Activated effector memory CD4-positive, alpha-beta T cell treated with Interleukin-2 at 50 U/mL for 16 hours (primary cell): ENCODE results near the gene MAP2K5.

ENCODE experiments used
- DNase-seq: peaks from one replicate; pipeline ENCODE4 v3.0.0-alpha.2; 2020

Gene MAP2K5

DNA sequence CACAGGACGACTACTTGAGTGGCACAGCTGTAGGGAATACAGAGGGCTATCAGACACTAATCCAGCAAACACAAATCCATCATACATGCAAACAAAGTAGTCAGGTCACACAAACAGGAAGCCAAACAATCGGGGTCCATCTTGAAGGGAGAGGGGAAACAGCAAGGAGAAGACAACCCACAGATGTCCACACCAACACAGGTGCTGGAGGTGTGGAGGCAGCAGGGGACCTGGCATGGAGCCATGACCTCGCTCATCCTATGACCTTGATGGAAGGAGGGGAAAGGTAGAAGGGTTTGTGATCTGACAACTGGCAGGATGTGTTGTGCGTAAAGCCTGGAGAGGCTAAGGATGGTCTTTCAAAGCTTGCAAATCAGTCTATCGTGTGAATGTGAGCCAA is 242.9 kb downstream of the MAP2K5 start:
- DNase-seq = no peak

DNA sequence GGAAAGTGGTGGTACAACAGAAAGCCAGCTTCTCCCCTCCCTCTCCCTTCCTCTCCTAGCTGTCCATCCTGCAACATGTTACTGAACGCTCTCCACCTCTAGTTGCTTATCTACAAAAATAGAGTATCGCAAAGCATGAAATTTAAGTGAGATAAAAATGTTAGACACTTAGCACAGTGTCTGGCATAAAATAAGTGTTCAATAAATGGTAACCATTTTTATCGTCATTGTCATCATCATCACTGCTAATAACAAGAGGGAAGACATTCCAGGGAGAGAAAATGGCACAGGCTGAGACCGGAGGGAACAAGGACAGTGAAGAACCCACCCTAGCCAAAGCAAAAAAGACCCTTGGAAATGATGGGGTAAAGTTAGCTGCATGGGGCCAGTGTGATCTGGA is 244.1 kb downstream of the MAP2K5 start:
- no peak for DNase-seq

DNA sequence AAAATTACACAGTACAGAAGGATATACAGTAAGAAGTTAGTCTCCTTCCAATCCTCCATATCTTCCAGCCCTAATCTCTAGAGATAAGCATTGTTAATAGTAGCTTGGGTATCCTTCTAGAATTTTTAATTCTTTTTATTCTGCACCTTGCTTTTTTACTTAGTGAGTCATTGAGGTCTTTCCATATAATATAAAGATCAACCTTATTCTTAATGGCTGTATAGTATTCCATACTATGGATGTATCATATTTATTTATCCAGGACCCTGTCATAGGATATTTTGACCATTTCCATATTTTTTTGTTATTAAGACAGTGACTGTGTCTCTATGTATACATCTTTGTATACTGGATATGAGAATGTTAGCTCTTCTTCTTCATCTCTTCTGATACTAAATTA is 246.5 kb downstream of the MAP2K5 start:
- no peak for DNase-seq

DNA sequence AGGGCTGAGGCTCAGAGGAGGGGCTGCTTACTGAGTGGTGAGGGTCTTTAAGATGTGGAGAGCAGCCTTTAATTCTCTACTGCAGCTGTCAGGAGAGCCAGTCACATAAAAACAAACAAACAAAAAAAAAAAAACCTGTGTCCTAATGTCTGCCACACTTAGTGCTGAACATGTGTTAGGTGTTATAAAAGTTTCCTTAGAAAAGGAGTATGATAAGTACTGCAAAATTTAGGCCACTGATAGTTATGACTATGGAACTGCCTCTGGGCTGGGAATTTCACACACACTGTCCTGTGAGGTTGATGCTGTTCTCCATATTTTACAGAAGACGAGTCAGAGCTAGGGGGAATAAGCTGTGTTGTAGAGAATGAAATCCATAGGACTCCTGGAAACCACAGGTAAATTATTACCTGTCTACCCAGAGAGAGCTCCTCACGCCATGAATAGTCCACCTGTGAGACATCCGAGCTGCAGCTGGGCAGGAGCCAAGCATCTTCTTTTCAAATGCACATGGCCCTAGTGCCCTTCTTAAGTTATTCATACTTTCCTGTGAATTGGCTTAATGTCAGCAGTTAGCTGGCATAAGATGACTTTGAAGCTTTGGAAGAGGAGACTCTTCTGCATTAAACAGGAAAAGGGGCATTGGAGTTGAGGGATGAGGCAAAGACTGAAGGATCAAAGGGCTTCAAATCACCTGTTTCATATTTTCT is 248.3 kb downstream of the MAP2K5 start:
- DNase-seq = no peak

DNA sequence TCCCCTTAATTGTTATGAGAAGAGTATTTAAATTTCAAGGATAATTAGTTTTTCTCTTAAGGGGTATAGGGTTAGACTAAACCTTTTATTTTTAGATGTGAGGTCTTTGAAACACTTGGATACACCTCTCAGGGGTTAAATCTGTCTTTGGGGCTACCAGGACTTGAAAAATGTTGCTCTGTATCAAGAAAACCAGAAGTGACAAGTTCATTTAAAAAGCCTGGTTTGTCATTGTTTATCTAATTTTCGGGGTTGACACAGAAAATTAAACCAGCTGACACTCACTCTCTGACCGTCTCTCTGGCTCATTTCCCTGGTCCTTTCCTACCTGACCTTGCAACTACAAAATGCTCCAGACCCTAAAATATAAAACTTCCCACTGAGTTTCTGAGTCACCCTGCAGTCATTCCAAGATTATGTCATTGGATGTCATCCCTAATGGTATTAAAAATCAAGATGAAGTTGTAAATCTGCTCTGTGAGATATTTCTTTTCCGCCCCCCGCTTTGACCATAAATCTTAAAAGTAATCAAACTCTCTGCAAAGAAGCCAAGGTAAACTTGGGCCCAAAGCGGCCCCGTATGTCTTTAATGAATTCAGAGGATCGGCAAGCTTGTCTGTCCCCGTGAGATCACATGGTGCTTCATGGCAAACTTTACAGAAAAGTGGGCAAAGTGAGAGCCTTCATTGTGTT is 249.9 kb downstream of the MAP2K5 start:
- no peak for DNase-seq

DNA sequence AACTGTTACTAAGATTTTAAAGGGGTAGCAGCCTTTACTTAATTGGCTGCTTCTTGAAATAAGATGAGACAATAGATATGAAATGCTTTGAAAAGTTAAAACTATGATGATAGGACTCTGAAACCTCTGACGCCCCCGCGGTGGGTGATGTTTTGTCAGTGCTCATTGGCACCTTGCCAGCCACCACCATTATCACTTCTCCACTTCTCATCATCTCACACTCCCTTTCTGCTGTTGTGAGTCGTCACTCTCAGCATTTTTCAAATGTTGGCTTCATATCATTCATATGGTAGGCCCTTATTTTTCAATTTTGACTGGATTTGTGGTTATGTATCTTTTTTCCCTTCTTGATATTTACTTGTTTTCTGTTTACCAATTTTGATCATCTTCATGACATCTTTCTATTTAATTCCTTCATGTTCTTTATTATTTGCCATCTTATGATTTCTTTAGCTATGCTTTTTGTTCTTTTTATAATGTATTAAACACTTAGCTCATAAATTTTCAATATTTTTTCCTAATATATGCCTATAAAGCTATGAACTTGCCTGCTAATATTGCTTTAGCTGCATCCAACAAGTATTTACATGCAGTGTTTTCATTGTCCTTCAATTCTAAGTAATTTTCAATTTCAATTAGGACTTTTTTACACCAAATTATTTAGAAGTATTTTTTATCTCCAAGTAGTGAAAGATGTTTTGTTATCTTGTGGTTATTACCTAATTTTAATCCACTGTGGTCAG is 252.5 kb downstream of the MAP2K5 start:
- DNase-seq = no peak

DNA sequence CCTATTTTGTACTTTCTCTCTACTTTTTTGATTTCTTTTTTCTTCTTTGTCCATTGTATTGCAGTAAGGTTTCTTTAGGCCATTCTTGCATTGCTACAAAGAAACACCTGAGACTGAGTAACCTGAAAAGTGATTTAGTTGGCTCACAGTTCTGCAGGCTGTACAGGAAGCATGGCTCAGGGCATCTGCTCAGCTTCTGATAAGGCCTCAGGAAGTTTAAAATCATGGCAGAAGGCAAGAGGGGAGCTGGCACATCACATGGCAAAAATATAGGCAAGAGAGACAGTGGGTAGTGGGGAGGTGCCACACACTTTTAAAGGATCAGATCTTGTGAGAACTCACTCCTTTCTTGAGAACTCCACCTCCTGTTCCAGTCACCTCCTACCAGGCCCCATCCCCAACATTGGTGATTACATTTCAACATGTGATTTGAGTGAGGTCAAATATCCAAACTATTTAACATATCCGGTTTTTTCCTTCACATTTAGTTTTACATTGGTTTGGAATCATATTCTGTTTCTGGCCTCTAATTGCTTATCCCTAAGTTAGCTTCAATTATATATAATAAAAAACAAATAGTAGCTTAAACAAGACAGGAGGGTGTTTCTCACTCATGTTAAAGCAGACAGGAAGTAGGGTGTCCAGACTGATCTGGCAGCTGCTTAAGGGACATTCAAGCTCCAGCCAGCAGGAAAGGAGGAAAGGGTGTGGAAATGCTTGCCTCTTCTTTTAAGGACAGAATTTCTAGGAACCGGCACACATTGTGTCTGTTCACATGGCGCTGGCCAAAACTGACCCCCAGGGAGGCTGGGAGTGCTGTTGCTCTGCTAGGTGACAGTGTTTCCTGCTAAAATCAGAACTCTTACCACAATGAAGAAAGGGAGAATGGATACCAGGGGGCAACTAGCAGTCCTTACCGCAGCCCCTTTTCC is 254.0 kb downstream of the MAP2K5 start:
- DNase-seq = no peak

DNA sequence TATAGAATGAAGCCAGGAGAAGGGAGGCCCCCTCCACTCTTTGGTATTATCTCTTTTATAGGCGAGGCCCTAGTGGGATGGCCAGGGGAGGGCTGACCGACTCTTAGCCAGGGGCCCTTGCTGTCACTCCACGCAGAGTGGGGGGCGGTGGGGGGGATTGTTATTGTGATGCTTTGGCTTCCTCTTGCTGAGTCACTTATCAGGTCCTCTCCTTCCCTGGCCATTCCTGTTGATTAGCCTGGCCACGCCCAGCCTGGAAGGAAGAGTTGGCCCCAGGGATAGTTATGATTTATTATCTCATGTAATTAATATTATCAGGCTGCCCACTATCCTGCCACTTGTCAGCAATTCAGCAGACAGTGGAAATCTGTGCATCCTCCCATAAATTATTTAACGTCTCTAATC is 257.3 kb downstream of the MAP2K5 start:
- DNase-seq = no peak

DNA sequence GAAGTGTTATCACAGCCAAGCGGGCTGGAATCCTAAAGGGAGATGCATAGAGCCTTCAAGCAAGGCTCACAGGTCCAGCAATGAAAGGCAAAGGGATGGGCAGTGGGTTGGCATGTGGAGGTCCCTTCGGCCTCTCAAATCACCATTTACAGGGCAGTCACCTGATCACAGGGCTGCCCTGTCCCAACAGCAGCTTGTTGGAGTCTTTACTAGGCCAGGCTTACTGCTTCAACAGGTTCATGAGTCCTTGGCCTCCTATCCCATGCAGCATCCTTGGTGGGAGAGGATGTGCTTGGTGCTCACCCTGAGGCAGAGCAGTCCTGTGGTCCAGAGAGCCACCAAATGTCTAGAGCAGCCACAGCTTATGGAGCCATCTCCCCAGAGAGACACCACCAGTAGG is 258.6 kb downstream of the MAP2K5 start:
- no peak for DNase-seq

DNA sequence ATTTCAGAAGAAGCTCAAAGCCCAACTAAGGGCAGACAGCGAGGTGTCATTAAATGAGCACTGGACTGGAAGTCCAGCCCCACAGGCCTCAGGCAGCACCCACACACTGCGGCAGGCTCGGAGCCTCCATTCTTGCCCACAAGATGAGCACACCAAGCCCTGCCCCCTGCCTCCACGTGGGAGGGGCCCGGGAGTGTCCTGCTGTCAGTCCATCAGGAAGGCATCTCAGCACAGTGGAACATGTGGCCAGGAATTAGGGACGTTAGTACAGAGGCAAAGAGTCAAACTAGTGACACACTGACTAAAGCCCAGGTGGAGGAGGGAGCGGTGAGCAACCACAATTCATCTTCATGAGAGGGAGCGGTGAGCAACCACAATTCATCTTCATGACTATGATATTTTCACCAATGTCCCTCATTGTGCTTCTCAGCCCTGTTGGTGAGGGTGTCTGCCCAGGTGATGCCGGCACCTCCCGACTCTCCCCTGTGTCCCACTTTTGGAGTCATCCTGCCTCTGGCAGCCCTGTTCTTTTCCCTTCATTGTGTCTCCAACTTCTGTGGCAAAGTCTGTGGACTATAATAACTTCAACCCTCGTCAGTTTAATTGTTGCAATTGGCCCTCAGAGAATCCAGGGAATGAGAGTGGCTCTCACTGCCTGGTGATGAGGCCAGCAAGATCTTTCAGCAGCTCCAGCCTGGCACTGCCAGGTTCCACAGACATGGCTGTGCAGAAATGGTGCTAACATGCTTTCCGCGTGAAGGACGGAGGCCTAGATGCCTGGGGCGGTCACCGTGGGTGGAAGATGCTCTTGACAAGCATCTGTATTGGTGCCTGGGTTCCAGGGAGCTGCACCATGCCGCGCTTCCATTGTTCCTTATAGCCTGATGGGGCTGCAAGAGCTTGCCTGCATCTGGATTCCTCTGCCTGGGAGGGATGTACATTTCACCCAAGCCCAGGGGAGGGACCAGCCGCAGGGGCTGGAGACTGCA is 259.7 kb downstream of the MAP2K5 start:
- DNase-seq = no peak

DNA sequence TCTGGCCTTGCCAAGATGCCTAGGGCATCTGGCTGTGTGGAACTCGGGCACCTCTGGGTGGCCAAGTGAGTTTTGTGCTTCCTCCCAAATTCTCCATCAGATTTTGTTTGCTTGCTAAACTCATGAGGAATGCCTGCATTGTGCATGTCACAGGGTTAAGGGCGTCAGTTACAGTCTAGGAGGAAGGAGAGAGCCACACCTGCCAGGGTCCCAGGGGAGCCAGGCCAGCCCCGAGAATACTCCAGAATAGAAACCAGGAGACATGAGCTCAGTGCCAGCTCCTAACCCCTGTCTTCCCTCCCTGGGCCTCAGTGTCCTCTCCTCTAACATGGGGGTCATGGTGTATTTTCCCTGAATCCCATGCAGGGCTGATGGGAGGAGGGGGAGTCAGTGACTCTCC is 260.8 kb downstream of the MAP2K5 start:
- no peak for DNase-seq

DNA sequence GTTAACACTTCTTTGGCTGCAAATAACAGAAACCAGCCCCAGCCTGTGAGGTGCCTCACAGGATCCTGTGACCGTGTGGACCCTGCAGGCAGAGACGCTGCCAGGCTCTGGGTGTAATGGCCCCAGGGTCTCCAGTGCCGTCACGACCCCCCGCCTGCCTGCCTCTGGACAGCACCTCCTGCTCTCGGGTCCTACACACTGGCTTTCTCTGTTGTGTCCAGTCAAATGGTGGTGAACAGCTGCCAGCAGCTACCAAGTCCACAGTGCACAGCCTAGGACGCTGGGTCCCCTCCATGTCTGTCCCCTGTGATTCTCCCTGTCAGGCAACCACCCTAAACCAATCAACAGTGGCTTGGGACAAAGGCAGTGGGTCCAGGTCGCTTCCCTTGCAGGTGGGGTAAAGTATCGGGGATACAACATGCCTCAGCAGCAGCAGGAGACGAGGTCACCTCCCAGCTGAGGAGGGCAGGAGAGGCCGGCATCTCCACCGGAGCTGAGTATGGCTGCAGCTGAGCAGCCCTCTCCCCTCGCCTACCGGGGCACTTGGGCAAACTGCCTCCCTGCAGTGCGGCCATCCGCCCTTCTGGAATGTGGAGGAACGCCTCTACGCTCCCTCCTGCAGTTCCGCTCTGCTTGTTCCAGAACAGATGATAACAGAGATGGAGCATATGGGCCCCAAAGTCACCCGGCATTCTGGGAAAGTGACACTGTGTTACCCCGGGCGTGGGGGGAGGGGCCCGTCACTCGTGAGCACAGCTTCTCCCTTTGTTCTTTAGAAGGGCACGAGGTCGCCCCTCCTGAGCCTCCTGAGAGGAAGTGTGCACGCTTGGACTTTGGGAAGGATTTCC is 261.7 kb downstream of the MAP2K5 start:
- no peak for DNase-seq

DNA sequence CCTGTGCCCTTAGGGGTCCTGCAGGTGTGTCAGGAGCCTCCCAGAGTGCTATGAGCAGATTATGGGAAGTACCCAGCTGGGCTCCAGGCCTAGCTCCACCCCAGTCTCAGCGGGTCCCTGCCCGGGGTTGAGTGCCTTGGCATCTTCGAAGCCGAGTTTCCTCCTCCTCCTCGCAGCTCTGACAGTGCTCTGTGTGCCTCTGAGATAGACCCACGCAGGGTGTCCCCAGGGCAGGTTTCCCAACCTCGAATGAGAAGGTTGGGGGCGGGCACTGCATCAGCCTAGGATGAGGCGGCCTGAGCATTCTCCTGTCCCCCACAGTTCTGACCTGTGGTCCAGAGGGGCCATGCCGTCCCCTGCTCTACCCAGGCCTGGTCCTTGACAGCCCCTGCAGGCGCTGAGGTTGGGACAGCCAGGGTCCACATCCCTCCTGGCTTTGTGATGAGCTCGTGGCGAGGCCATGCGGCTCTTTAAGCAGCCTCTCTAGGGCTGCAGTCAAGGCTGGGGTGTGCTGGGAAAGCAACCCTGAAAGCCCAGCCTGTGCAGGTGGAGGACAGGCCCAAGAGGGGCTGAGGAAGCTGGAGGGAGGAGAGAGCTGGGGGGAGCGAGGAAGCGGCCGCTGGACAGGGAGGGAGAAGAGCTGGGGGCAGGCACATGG is 262.6 kb downstream of the MAP2K5 start:
- no peak for DNase-seq

DNA sequence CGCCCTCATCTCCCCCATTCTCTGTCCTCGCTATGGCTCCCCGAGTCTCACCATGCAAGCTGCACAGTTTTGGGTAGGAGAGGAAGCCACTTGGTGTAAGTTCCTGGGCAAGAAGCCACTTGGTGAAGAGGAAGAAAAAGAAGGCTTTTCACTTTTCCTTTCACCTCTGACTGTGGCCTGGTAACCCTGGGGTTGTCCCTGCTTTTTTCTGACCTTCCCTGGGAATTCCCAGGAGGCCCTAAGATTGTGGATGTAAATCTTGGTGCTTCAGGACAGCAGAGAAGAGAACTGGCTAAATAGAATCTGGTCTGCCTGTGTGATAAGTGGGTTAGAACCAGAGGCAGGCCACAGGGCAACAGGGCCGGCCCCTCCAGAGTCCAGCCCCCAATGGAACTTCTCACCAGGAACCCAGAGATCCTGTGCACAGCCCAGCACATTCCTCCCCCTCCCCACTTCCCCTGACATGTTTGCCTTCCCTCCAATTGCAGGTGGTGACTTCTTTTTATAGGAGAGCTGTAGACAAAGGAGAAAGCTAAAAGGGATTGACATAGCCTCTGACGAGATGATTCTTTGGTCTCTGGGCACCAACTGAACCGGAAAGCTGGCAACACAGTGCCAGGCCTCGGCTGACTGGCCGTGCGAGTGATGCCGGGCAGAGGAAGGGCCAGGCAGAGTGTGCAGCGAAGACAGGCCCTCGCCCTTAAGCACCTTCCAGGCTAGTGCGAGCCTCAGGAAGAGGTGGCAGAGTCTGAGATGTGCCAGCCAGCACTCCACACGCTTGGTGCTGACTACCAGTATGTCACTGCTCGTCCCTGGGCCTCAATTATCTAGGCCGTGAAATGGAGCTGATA is 263.4 kb downstream of the MAP2K5 start:
- no peak for DNase-seq

DNA sequence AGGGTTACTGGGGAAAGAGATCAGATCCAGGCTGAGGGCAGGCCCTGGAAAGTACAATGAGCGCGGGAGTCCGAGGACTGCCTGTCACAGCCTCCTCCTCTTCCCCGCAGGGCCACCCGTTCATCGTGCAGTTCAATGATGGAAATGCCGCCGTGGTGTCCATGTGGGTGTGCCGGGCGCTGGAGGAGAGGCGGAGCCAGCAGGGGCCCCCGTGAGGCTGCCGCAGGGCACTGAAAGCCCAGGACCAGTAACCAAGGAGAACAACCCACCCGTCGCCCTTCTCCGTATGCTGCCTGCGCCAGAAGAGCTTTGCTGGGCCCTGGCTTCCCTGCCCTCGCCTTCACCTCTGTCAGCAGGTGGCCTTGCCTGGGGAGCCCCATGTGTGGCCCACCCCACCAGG is 264.0 kb downstream of the MAP2K5 start:
- no peak for DNase-seq

DNA sequence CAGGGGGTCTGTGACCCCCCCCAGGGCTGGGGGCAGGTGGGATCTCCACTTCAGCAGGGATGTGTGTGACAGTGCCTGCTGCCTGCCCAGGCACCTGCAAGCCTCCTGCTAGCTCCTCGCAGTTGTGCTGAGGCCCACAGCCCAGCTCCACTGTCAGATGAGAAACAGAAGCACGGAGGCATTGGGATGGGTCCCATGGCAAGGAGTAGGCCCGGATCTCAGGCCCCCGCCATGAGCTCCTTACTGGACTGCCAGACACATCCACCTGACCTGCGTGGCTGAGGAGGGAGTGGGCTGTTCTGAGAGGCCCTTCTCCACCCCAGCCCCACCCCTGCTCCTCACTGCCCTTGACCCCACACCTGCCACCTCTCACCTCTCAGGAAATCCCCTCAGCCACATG is 264.6 kb downstream of the MAP2K5 start:
- DNase-seq = no peak

DNA sequence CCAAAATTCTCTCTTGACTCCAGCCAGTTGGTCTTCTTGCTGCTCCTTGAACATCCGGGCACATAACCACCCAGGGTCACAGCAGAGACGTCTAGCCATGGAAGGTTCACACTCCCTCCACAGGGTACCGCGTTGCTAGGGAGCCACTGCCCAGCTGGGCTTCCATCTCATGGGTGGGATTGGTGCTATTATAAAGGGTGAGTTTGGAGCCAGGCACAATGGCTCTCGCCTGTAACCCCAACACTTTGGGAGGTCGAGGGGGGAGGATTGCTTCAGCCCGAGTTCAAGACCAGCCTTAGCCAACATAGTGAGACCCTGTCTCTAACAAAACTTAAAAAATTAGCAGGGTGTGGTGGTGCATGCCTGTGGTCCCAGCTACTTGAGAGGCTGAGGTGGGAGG is 265.3 kb downstream of the MAP2K5 start:
- DNase-seq = no peak

DNA sequence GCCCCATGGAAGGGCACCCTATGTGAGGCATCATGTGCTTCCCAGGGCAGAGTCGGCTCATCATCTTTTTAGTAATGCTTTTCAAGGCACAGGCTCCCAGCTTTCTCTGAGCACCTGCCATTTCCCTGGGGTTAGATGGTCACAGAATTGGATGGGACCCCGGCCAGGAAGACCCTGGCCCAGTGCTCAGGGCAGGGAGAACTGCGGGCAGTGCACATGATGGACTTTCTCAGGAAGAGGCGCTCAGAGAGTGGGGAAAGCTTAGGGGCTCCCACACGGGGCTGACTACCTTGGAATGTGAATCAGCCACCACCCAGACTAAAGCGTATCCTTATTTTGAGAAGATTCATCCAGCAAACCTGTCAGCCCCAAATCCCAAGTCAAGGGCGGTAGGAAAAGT is 266.3 kb downstream of the MAP2K5 start:
- no peak for DNase-seq

DNA sequence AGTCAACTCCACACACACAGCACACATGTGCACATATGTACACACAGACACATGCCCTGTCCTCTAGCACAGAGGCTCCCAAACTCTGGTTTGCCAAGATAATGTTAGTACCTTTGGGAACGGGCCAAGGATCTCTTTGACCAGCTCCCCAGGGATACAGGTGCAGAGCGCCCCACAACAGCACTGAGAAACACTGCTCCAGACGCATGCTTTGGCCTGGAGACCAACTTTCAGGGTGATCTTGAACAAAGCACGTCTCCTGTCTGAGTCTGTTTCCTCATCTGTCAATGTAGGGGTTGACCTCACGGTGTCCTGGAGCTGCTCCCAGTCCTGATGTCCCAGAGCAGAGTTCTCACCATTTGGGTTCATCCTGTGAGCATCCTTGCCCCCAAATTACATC is 266.9 kb downstream of the MAP2K5 start:
- no peak for DNase-seq
